ENCODE measurements around the gene VPS25. TPM values are rescaled to one million over a fixed set of nuclear protein-coding genes. Genes with fewer than 3 reads are reported as not detected.
"Not testable (repeated sequence)": the region's sequence is repeated elsewhere in the genome, so short reads cannot be mapped to it uniquely, and the experiment has no call there.

The VPS25 gene
- total RNA-seq, 1 donor from 2014 or later, result 54.0 TPM

GRCh38 chr17:42768006-42768405 is 5.2 kb upstream of the VPS25 start:
- not testable (repeated sequence) for DNase-seq (ENCODE audit: low spot score)

- DNase-seq (ENCODE audit: low spot score), result not testable (repeated sequence)
These were observed 3.3 kb upstream of the VPS25 start for GRCh38 chr17:42769964-42770363.

GRCh38 chr17:42772945-42773289 is 332 bp upstream of the VPS25 start:
- DNase-seq (ENCODE audit: low spot score), result no peak

- DNase-seq (ENCODE audit: low spot score), result no peak
These were observed 957 bp downstream of the VPS25 start for GRCh38 chr17:42774066-42774745.

- DNase-seq (ENCODE audit: low spot score), result no peak
These were observed 2.4 kb downstream of the VPS25 start for GRCh38 chr17:42775534-42776098.

GRCh38 chr17:42778570-42778969 is 5.3 kb downstream of the VPS25 start:
- DNase-seq (ENCODE audit: low spot score), result no peak

- DNase-seq (ENCODE audit: low spot score), result no peak
These were observed 6.2 kb downstream of the VPS25 start for GRCh38 chr17:42779304-42779935.

GRCh38 chr17:42779936-42780850 is 6.9 kb downstream of the VPS25 start, which contains the start of gene WNK4:
Gene WNK4 (plus strand): TSS chr17:42780610. CDS start chr17:42780699, 89 bp downstream.
- no peak for DNase-seq (ENCODE audit: low spot score)

GRCh38 chr17:42780851-42781638 is 7.8 kb downstream of the VPS25 start:
- DNase-seq (ENCODE audit: low spot score), result no peak

- no peak for DNase-seq (ENCODE audit: low spot score)
These were observed 8.5 kb downstream of the VPS25 start for GRCh38 chr17:42781639-42782165.

- no peak for DNase-seq (ENCODE audit: low spot score)
These were observed 9.2 kb downstream of the VPS25 start for GRCh38 chr17:42782166-42783061.

- no peak for DNase-seq (ENCODE audit: low spot score)
These were observed 10.0 kb downstream of the VPS25 start for GRCh38 chr17:42783062-42783790.

GRCh38 chr17:42783791-42784138 is 10.5 kb downstream of the VPS25 start:
- DNase-seq (ENCODE audit: low spot score), result no peak

- no peak for DNase-seq (ENCODE audit: low spot score)
These were observed 11.2 kb downstream of the VPS25 start for GRCh38 chr17:42784409-42784808.

GRCh38 chr17:42784811-42785592 is 11.8 kb downstream of the VPS25 start:
- no peak for DNase-seq (ENCODE audit: low spot score)

- no peak for DNase-seq (ENCODE audit: low spot score)
These were observed 14.0 kb downstream of the VPS25 start for GRCh38 chr17:42787266-42787665.

GRCh38 chr17:42791948-42792347 is 18.7 kb downstream of the VPS25 start:
- no peak for DNase-seq (ENCODE audit: low spot score)

GRCh38 chr17:42792545-42792944 is 19.3 kb downstream of the VPS25 start:
- no peak for DNase-seq (ENCODE audit: low spot score)

GRCh38 chr17:42795061-42795460 is 21.8 kb downstream of the VPS25 start:
- DNase-seq (ENCODE audit: low spot score), result no peak
